ENCODE data around the gene CPED1.
A peak's percentile ranks its signal among the peaks of the same experiment; 100 is the strongest.

Gene CPED1

GRCh38 chr7:120990468-120991118 lies 2.1 kb downstream of the CPED1 start:
- TF ChIP-seq PPARA (CRISPR knock-in tag; IDR thresholded peaks at IDR 0.05; ENCODE audit: borderline replicate concordance) (no peak), ZNF70 (CRISPR knock-in tag; IDR thresholded peaks at IDR 0.05) (no peak)
- no peak for ATAC-seq

DNA sequence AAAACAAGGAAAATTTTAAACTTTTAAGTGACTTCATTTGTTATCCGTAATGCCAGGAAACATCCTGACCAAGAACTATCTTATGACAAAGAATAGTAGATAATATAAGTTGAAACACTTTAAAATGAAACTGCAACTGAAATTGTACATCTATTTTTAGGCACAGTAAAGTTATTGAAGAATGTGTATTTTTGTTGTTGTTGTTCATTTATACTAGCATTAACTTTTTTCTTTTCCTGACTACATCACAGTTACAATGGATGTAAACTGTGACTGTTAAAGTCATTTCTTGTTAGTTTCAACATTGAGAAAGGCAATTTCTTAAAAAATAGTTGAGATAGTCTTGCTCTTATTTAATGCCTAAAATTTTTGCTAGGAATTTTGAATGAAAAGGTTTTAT lies 2.6 kb downstream of the CPED1 start:
- TF ChIP-seq TOX (CRISPR knock-in tag; IDR thresholded peaks at IDR 0.05; ENCODE audit: borderline replicate concordance) (no peak), GLIS3 (CRISPR knock-in tag; IDR thresholded peaks at IDR 0.05) (no peak), CSDC2 (CRISPR knock-in tag; IDR thresholded peaks at IDR 0.05) (no peak), ZFP30 (CRISPR knock-in tag; IDR thresholded peaks at IDR 0.05) (no peak), ISL1 (CRISPR knock-in tag; IDR thresholded peaks at IDR 0.05) (no peak), ARNTL (CRISPR knock-in tag; IDR thresholded peaks at IDR 0.05; ENCODE audit: borderline replicate concordance, low read depth) (no peak), ZNF70 (CRISPR knock-in tag; IDR thresholded peaks at IDR 0.05) (no peak), PPARA (CRISPR knock-in tag; IDR thresholded peaks at IDR 0.05; ENCODE audit: borderline replicate concordance) (no peak), SNAI2 (CRISPR knock-in tag; IDR thresholded peaks at IDR 0.05) (no peak), RARB (CRISPR knock-in tag; IDR thresholded peaks at IDR 0.05) (no peak), TSHZ2 (CRISPR knock-in tag; IDR thresholded peaks at IDR 0.05) (no peak), ZNF8 (CRISPR knock-in tag; IDR thresholded peaks at IDR 0.05) (no peak), TCF4 (CRISPR knock-in tag; IDR thresholded peaks at IDR 0.05; ENCODE audit: borderline replicate concordance) (no peak), OSR1 (CRISPR knock-in tag; IDR thresholded peaks at IDR 0.05) (no peak)

DNA sequence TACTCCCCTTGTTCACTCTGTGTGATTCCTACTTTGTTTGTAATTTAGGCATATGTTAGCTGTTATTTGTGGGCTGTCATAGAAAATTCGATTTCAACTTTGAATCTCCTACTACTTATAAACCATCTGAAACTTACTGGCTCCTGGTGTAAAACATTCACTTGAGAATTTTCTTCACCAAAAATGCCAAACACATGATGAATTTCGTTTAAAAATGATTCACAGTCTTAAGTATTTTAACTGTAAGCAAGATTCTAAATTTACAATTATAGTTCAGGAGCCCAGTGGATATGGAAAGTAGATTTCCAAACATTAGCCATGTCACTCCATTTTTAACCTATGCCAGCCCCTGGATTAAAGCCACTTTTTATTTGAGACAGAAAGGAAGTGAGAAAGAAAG lies 3.1 kb downstream of the CPED1 start:
- TF ChIP-seq ISL1 (CRISPR knock-in tag; IDR thresholded peaks at IDR 0.05) (peak; percentile 47), ZFP30 (CRISPR knock-in tag; IDR thresholded peaks at IDR 0.05) (no peak)
- ATAC-seq = no peak

More for the DNA sequence above, 2.6 kb downstream of the CPED1 start:
- no peak for ATAC-seq

- TF ChIP-seq ZNF8 (CRISPR knock-in tag; IDR thresholded peaks at IDR 0.05) (no peak), OSR1 (CRISPR knock-in tag; IDR thresholded peaks at IDR 0.05) (no peak), ZNF70 (CRISPR knock-in tag; IDR thresholded peaks at IDR 0.05) (no peak), TOX (CRISPR knock-in tag; IDR thresholded peaks at IDR 0.05; ENCODE audit: borderline replicate concordance) (no peak), ZFP3 (CRISPR knock-in tag; IDR thresholded peaks at IDR 0.05) (no peak), PPARA (CRISPR knock-in tag; IDR thresholded peaks at IDR 0.05; ENCODE audit: borderline replicate concordance) (no peak), RARB (CRISPR knock-in tag; IDR thresholded peaks at IDR 0.05) (no peak), TCF4 (CRISPR knock-in tag; IDR thresholded peaks at IDR 0.05; ENCODE audit: borderline replicate concordance) (no peak), BACH2 (CRISPR knock-in tag; IDR thresholded peaks at IDR 0.05; ENCODE audit: borderline replicate concordance) (no peak), SNAI2 (CRISPR knock-in tag; IDR thresholded peaks at IDR 0.05) (no peak), CSDC2 (CRISPR knock-in tag; IDR thresholded peaks at IDR 0.05) (no peak), ZC3H10 (CRISPR knock-in tag; IDR thresholded peaks at IDR 0.05) (no peak), GLIS3 (CRISPR knock-in tag; IDR thresholded peaks at IDR 0.05) (no peak), CSRNP3 (CRISPR knock-in tag; IDR thresholded peaks at IDR 0.05) (no peak), ISL1 (CRISPR knock-in tag; IDR thresholded peaks at IDR 0.05) (no peak), ESRRG (CRISPR knock-in tag; IDR thresholded peaks at IDR 0.05) (no peak)
- TF ChIP-seq, protein P1, sequence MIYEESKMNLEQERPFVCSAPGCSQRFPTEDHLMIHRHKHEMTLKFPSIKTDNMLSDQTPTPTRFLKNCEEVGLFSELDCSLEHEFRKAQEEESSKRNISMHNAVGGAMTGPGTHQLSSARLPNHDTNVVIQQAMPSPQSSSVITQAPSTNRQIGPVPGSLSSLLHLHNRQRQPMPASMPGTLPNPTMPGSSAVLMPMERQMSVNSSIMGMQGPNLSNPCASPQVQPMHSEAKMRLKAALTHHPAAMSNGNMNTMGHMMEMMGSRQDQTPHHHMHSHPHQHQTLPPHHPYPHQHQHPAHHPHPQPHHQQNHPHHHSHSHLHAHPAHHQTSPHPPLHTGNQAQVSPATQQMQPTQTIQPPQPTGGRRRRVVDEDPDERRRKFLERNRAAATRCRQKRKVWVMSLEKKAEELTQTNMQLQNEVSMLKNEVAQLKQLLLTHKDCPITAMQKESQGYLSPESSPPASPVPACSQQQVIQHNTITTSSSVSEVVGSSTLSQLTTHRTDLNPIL (CRISPR knock-in tag; IDR thresholded peaks at IDR 0.05; ENCODE audit: low read depth) = no peak
- TF ChIP-seq, protein P2, sequence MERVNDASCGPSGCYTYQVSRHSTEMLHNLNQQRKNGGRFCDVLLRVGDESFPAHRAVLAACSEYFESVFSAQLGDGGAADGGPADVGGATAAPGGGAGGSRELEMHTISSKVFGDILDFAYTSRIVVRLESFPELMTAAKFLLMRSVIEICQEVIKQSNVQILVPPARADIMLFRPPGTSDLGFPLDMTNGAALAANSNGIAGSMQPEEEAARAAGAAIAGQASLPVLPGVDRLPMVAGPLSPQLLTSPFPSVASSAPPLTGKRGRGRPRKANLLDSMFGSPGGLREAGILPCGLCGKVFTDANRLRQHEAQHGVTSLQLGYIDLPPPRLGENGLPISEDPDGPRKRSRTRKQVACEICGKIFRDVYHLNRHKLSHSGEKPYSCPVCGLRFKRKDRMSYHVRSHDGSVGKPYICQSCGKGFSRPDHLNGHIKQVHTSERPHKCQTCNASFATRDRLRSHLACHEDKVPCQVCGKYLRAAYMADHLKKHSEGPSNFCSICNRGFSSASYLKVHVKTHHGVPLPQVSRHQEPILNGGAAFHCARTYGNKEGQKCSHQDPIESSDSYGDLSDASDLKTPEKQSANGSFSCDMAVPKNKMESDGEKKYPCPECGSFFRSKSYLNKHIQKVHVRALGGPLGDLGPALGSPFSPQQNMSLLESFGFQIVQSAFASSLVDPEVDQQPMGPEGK (CRISPR knock-in tag; IDR thresholded peaks at IDR 0.05; ENCODE audit: borderline replicate concordance) = no peak
- ATAC-seq = no peak
These were observed 3.9 kb downstream of the CPED1 start for GRCh38 chr7:120992272-120992964.

Measured in SK-N-SH treated with all-trans-retinoic acid at 6 μM for 48 hours (cell line).